ENCODE measurements around the gene NOL4L. TPM values are rescaled to one million over a fixed set of nuclear protein-coding genes. Genes with fewer than 3 reads are reported as not detected.

Gene NOL4L
- total RNA-seq, 2 experiments from 2014 or later: 26.1 to 27.4 TPM

DNA sequence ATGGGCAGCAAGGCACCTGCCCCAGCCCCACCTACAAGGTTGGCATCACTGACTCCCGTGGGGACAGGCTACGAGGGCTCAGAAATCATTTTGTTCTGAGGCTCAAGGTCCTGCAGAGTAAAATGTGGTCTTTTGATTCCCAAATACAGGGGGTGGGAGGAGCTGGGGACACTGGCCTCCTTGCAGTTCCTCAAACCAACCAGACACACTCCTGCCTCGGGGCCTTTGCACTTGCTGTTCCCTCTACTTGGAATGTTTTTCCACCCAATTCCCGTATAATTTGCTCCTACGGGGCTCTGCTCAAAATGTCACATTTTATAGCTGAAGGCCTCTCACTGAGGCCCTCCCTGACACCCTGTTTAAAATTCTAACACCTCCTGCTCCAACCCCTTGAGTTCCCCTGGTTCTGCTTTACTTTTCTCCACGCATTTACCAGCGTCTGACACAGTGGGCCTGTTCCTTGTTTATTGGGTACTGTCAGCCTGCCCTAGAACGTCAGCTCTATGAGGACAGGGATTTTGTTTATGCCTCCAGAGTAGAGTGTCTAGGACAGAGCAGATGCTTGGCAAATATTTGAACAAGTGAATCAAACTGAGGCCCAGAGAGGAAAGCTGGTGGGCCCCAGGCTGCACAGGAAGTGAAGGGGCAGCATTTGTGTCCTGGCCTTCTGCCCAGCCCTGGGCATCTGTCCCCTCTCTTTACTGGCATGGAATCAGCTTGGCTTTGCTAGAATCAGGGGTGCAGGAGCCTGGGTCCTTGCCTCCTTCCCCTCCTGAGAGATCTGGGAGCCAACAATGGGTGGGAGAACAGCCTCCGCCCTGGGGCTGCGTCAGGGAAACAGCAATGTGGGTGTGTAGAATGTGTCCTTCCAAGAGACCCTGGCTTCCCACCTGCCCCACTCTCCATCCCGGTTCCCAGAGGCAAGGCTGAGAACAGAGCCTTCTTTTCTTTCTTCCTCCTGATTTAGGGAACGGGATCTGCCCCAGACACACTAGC lies 18.5 kb downstream of the NOL4L start:
- Mint-ChIP-seq H3K27ac (no peak overlapping the region), H3K27me3 (no peaks in the 10 kb centered on the region), H3K4me1 (peaks cover 6% of the 10 kb centered on the region), H3K36me3 (ENCODE audit: low read depth) (no peaks in the 10 kb centered on the region), H3K4me3 (no peak overlapping the region), H3K9me3 (no peaks in the 10 kb centered on the region)
- CTCF ChIA-PET: interaction anchor here (0.7 to 1.4 kb wide), 3 partner anchors 31 to 39 kb away, joined by 3 read pairs; no protein-coding TSS in a partner anchor
- POLR2A ChIA-PET: no interaction called here
- DNase-seq: no peak

DNA sequence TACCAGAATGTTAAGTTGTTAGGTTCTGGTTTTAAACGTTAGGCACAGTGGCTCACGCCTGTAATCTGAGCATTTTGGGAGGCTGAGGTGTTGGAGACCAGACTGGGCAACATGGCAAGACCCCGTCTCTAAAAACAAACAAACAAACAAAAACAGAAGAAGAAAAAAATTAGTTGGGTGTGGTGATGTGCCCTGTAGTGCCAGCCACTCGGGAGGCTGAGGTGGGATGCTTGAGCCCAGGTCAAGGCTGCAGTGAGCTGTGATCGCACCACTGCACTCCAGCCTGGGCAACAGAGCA lies 19.4 kb downstream of the NOL4L start:
- ChIA-PET POLR2A (no interaction called here), CTCF (interaction anchor here (1.2 kb wide), 1 partner anchor 34 kb away, joined by 3 read pairs; no protein-coding TSS in a partner anchor)
- Mint-ChIP-seq H3K36me3 (ENCODE audit: low read depth) (no peaks in the 10 kb centered on the region), H3K4me1 (peaks cover 13% of the 10 kb centered on the region), H3K27me3 (no peaks in the 10 kb centered on the region), H3K9me3 (no peaks in the 10 kb centered on the region), H3K27ac (no peak overlapping the region), H3K4me3 (no peak overlapping the region)
- DNase-seq: no peak

DNA sequence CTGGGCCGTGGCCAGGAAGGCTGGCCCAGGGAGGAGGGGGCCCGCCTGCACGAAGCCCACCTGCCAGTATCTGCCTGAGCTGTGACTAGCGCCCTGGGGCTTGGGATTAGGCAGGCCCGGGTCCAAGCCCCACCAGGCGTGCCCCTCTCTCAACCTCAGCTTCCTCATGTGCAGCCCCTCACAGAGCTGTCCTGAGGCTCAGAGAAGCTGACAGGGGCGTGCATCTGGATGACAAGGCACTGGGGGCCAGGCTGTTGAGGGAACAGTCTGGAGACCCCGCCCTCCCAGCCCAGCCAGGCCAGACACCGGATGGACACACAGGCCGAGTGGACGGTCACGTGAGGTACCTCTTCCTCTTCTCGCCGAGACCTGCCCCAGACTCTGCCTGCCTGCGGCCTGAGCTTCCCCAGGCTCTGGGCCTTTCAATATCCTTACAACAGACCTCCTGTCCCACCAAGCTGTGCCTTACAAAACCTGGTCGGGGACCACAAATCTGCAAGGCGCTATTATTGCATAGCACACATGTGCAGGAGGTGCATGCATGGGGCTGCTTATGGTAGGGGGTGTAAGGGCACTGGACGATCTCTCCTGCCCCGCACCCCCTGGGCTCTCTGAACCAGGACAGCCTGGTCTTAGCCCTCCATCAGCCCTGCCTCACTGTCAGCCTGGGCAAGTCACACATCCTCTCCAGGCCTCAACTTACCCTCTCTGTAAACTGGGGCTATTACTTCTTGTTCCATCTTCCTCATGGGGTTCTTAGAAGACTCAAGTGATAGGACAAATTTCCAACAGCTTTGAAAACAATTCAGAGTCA lies 20.0 kb downstream of the NOL4L start:
- ChIA-PET CTCF (interaction anchor here (1.1 to 1.2 kb wide), 2 partner anchors 23 to 33 kb away, joined by 3 read pairs; no protein-coding TSS in a partner anchor), POLR2A (no interaction called here)
- Mint-ChIP-seq H3K9me3 (no peaks in the 10 kb centered on the region), H3K4me1 (peaks cover 18% of the 10 kb centered on the region), H3K27ac (no peak overlapping the region), H3K27me3 (no peaks in the 10 kb centered on the region), H3K36me3 (ENCODE audit: low read depth) (no peaks in the 10 kb centered on the region), H3K4me3 (no peak overlapping the region)
- DNase-seq: no peak

DNA sequence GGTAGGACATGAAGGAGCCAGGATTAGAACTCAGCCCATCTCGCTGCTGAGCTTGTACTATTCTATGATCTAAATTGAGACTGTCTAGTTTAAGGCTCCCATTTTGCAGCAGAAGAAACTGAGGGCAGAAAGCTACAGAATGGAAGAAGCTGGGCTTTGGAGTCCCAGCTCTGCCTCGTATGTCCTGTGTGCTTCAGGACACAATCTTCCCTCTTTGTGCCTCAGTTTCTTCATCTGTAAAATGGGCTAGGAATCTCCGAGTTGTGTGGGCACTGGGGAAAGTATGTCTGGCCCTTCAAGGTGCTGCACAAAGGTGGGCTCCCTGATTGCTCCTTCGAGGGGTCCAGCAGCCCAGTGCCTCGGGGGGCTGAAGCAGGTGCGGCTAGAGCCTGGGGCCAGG lies 20.7 kb downstream of the NOL4L start:
- peaks cover 20% of the 10 kb centered on the region for H3K4me1 Mint-ChIP-seq
- ChIA-PET POLR2A (no interaction called here), CTCF (interaction anchor here (1.0 to 1.1 kb wide), 2 partner anchors 22 to 64 kb away, joined by 3 to 6 read pairs; no protein-coding TSS in a partner anchor)
- H3K27me3 Mint-ChIP-seq: no peaks in the 10 kb centered on the region
- DNase-seq: no peak
- H3K36me3 Mint-ChIP-seq (ENCODE audit: low read depth): no peaks in the 10 kb centered on the region
- H3K27ac Mint-ChIP-seq: no peak overlapping the region
- no peak overlapping the region for H3K4me3 Mint-ChIP-seq
- H3K9me3 Mint-ChIP-seq: no peaks in the 10 kb centered on the region

DNA sequence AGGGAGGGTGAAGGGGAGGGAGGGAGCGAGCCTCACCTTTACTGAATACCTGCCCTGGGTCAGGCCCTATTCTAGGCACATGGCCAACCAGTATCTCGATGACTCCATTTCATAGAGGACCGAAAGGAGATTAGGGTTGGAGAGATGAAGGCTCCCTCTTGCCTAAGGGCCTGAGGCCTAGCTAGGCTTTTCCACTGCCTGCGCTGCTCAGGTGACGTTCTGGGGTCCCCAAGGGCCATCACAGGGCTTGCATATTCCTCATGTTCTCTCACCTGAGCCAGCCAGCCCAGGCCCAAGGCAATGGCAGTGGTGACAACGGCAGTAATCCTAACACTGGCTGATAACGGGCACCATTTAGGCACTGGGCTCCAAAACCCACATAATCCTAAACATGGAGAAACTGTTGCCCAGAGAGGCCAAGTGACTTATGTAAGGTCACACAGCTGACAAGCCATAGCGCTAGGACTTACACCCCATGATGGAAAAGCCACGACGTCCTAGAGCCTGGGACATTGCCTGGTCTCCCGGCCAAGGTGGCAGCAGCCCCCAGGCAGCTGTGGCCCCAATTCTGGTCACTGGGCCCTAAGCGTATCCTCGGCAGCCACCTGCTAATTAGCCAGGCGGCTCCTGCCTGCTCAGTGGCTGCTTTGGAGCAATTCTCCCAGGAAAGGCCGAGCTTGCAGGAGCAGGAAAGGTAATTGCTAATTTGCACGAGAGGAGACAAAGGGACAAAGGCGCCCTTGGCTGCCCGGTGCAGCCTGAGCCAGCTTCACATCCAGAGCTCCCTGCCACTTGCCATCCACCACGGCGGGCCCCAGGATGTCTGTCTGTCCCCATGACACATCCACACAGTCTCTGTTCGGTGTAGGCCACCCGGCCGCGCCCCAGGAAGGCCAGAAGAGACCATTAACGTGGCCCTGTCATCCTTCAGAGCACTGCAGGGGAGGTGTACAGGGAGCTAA lies 21.5 kb downstream of the NOL4L start:
- H3K27me3 Mint-ChIP-seq: no peaks in the 10 kb centered on the region
- CTCF ChIA-PET: interaction anchor here (0.7 to 1.0 kb wide), 2 partner anchors 29 to 65 kb away, joined by 3 to 6 read pairs; no protein-coding TSS in a partner anchor
- POLR2A ChIA-PET: no interaction called here
- no peak overlapping the region for H3K4me3 Mint-ChIP-seq
- no peaks in the 10 kb centered on the region for H3K9me3 Mint-ChIP-seq
- H3K4me1 Mint-ChIP-seq: peaks cover 22% of the 10 kb centered on the region
- H3K36me3 Mint-ChIP-seq (ENCODE audit: low read depth): no peaks in the 10 kb centered on the region
- H3K27ac Mint-ChIP-seq: no peak overlapping the region
- DNase-seq: no peak

DNA sequence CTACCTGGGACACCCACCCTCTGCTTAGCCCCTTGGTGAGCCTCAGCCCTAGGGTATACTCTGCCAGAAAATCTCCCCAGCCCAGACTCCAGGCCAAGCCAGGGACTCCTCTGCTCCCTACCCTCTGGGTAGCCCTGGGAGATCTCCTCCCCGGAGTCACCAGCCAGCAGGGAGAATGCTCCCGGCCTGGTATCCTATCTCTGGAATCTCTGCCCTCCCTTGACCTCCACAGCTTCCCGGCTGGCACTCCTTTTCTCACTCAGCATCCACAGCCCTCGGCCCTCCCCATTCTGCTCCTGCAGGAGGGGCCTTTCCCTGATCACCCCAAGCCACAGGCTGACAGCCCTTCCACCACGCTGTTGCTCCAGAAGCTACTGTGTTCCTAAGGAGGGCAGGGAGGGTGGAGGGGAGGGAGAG lies 22.6 kb downstream of the NOL4L start:
- Mint-ChIP-seq H3K9me3 (no peaks in the 10 kb centered on the region), H3K4me3 (no peak overlapping the region), H3K36me3 (ENCODE audit: low read depth) (no peaks in the 10 kb centered on the region), H3K27ac (peak overlapping the region; percentile 41), H3K27me3 (no peaks in the 10 kb centered on the region), H3K4me1 (peaks cover 22% of the 10 kb centered on the region)
- DNase-seq: no peak
- CTCF ChIA-PET: no interaction called here
- POLR2A ChIA-PET: no interaction called here

DNA sequence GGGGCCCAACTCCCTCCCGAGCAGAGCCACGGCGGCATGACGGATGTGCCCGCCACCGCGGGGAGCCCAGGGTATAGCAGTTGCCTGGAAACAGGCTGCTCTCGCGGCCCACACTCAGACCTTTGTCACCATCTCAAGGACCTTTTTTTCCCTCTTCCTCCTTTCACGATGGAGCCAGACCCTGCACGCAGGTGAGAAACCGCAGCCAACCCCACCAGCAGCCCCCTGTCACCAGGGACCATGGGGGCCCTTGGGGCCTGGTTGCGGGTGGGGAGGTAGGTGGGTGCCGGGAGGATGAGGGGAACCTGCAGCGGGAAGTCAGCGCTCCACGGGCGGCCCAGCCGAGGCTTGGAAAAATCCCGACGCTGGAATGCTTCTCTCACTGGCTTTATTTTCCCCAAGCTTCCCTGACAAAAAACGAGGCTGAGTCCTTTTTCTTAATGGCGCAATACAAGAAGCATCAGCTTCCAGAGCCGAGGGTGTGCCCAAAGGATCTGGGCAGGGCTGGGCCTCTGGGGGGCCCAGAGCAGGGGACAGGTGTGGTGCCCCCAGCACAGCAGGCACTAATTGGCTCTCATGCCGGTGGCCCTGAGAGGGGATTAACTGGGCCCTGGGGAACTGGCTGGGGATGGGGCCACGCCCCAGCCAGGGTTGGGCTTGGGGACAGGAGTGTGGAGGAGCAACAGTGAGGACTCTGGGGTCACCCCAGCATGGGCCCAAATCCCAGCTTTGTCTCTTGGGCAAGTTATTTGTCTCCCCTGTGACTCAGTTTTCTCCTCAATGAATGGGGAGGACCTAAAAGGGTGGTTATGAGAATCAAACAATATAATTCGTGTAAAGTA lies 23.9 kb downstream of the NOL4L start:
- Mint-ChIP-seq H3K4me1 (peaks cover 22% of the 10 kb centered on the region), H3K4me3 (no peak overlapping the region), H3K27ac (peak overlapping the region; percentile 41), H3K27me3 (no peaks in the 10 kb centered on the region), H3K9me3 (no peaks in the 10 kb centered on the region), H3K36me3 (ENCODE audit: low read depth) (no peaks in the 10 kb centered on the region)
- DNase-seq: no peak
- ChIA-PET POLR2A (no interaction called here), CTCF (interaction anchor here (1.6 kb wide), 1 partner anchor 12 kb away, joined by 5 read pairs; no protein-coding TSS in a partner anchor)

DNA sequence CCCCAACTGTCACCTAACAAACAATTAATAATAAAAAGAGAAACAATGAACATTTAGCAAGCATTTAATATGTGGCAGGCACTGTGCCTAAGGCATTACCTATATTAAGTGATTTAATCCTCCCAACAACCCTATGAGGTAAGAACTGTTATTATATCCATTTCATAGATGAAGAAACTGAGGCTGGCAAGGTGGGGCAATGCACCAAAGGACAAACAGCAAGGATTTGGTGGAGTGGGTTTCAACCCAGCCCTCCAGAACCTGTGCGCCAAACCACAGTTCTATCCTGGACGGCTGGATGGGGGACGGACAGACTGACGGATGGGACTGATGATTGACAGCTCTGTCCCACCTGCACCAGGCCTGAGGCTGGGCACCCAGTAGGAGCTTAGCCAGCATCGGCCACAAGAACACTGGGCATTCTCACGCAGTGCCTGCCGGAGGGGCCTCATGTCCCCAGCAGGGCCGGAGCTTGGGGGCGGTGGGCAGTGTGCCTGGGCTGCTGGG lies 24.6 kb downstream of the NOL4L start:
- Mint-ChIP-seq H3K4me1 (peaks cover 23% of the 10 kb centered on the region), H3K4me3 (no peak overlapping the region), H3K27ac (peak overlapping the region; percentile 41), H3K27me3 (no peaks in the 10 kb centered on the region), H3K9me3 (no peaks in the 10 kb centered on the region), H3K36me3 (ENCODE audit: low read depth) (no peaks in the 10 kb centered on the region)
- ChIA-PET CTCF (interaction anchor here (1.5 to 1.6 kb wide), 2 partner anchors 13 kb away, joined by 3 to 5 read pairs; no protein-coding TSS in a partner anchor), POLR2A (no interaction called here)
- no peak for DNase-seq

DNA sequence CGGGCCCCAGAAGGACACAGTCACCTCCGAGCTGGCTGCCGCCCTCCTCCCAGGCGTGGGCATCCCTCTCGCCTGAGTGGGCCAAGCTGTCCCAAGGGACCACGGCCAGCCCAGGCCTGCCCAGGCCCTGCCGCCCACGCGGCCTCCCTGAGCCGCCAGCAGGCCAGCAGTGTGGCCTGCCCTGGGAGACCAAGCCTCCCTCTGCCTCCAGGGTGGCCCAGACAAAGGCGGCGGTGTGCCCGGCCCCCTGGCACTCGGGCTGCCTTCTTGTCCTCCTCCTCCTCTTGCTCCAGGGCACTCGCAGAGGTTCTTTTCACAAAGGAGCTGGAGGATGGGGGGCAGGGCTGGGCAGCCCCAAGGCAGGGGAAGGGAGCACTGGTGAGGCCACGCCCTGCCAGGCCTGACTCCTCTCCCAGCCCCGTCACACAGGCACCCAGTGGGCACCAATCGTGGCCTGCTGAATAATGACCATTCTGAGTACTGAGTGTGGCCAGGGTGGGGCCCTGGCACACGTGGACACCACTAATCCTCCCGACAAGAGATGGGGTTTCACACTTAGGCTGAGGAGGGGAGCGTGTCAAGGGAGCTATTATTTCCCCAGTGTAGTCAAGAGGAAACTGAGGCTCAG lies 25.3 kb downstream of the NOL4L start:
- no peak for DNase-seq
- POLR2A ChIA-PET: no interaction called here
- H3K27ac Mint-ChIP-seq: peak overlapping the region; percentile 41
- no peaks in the 10 kb centered on the region for H3K9me3 Mint-ChIP-seq
- CTCF ChIA-PET: interaction anchor here (0.6 to 1.6 kb wide), 3 partner anchors 13 to 44 kb away, joined by 3 to 5 read pairs (median 3); no protein-coding TSS in a partner anchor
- peaks cover 25% of the 10 kb centered on the region for H3K4me1 Mint-ChIP-seq
- H3K4me3 Mint-ChIP-seq: no peak overlapping the region
- H3K27me3 Mint-ChIP-seq: no peaks in the 10 kb centered on the region
- no peaks in the 10 kb centered on the region for H3K36me3 Mint-ChIP-seq (ENCODE audit: low read depth)

DNA sequence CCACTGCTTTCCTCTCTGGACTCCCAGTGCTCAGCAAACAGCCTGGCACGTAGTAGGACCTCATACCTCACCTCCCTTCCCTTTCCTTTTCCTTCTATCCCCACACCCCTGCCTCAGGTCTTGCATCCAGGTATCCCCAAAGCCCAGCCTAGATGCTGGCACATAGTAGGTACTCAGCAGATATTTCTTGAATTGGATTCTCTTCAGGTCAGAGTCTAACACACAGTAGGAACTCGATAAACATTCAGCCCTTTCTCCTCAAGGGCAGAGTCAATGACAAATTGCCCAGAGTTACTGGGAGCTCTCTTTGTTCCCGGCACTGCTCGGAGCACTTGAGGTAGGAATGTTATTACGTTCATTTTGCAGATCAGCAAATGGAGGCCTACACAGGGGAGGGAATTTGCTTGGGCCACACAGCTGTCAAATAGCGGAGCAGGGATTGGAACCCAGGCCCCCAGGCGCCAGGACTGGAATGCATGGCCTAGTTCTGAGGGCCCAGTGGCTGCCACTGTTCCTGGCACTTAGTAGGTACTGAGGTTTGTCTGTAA lies 25.9 kb downstream of the NOL4L start:
- H3K36me3 Mint-ChIP-seq (ENCODE audit: low read depth): no peaks in the 10 kb centered on the region
- POLR2A ChIA-PET: no interaction called here
- H3K4me3 Mint-ChIP-seq: no peak overlapping the region
- H3K27me3 Mint-ChIP-seq: no peaks in the 10 kb centered on the region
- peaks cover 31% of the 10 kb centered on the region for H3K4me1 Mint-ChIP-seq
- CTCF ChIA-PET: interaction anchor here (1.5 kb wide), 1 partner anchor 12 kb away, joined by 3 read pairs; no protein-coding TSS in a partner anchor
- no peak overlapping the region for H3K27ac Mint-ChIP-seq
- no peak for DNase-seq
- no peaks in the 10 kb centered on the region for H3K9me3 Mint-ChIP-seq

DNA sequence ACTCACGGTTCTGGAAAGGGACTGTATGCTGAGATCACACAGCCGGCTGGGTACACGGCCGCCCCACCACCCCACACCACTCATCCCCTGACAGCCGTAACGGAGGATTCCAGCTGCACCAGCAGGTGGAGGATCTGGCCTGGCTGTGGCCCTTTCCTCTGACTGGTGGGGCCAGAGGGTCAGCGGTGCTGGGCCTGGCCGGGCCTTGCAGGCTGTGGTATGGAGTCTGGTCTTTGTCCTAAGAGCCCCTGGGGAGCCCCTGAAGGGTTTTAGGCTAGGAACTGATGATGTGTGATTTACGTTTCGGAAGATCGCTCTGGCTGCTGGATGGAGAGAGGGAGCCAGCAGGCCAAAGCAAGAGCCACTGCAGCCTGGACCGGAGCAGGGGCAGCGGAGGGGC lies 26.6 kb downstream of the NOL4L start:
- CTCF ChIA-PET: no interaction called here
- peaks cover 37% of the 10 kb centered on the region for H3K4me1 Mint-ChIP-seq
- POLR2A ChIA-PET: no interaction called here
- H3K27me3 Mint-ChIP-seq: no peaks in the 10 kb centered on the region
- H3K4me3 Mint-ChIP-seq: no peak overlapping the region
- no peaks in the 10 kb centered on the region for H3K36me3 Mint-ChIP-seq (ENCODE audit: low read depth)
- DNase-seq: no peak
- H3K27ac Mint-ChIP-seq: peak overlapping the region; percentile 31
- H3K9me3 Mint-ChIP-seq: no peaks in the 10 kb centered on the region

Data from activated CD4-positive, alpha-beta T cell treated with anti-CD3 and anti-CD28 coated beads, Interleukin-2, amount 10 ng/mL, durations not matched to agents 7 days and 5 days (primary cell).